ENCODE measurements around the gene FAM168A. TPM values are rescaled to one million over a fixed set of nuclear protein-coding genes. Genes with fewer than 3 reads are reported as not detected.
A peak's percentile ranks its signal among the peaks of the same experiment; 100 is the strongest.

FAM168A gene
- total RNA-seq, 2 experiments from 2014 or later, result 10.1 to 23.7 TPM

GRCh38 chr11:73591743-73592142 lies 6.2 kb downstream of the FAM168A start:
- peak overlapping the region; percentile 30 for H3K27ac ChIP-seq (ENCODE audit: low read depth, low read length, poor library complexity, severe bottlenecking)
- H3K4me3 ChIP-seq (ENCODE audit: low read depth, low read length, poor library complexity, severe bottlenecking), result peak overlapping the region; percentile 34
- H3K4me2 ChIP-seq (ENCODE audit: low read length), result peak overlapping the region; percentile 52
- H3K36me3 ChIP-seq (ENCODE audit: insufficient read depth, low read length), result 0 out of 2 replicates have a peak, but pooled peaks cover 5% of the 10 kb centered on the region
- H4K20me1 ChIP-seq (ENCODE audit: insufficient read depth, low read length), result no peaks in the 10 kb centered on the region; the same call in 1 of the 2 replicates
- H3K9me2 ChIP-seq (ENCODE audit: insufficient read depth, low read length), result no peaks in the 10 kb centered on the region
- intact Hi-C loops (cut with micrococcal nuclease; ENCODE audit: unreplicated experiment), result no loop called here
- H3K79me2 ChIP-seq (ENCODE audit: insufficient read depth, low read depth, low read length), result peaks cover 60% of the 10 kb centered on the region; the same call in 1 of the 2 replicates
- DNase-seq (ENCODE audit: low spot score), result no peak
- no TSS peak for BruUV-seq (replicated peaks)
- TF ChIP-seq EZH2phosphoT487 (IDR thresholded peaks at IDR 0.05; ENCODE audit: borderline replicate concordance, low read depth, low read length) (no peak), CTCF (conservative IDR thresholded peaks at IDR 0.05; ENCODE audit: low read length) (no peak)
- peak overlapping the region; percentile 51 for H2AFZ ChIP-seq (ENCODE audit: low read length)
- ChIA-PET POLR2A (interaction anchor here (0.7 to 1.6 kb wide), 3 partner anchors 11 to 226 kb away, joined by 3 to 5 read pairs (median 5); no protein-coding TSS in a partner anchor), CTCF (ENCODE audit: unreplicated experiment) (no interaction called here)
- H3K9me3 ChIP-seq (ENCODE audit: low read length), result 0 out of 2 replicates have a peak, but pooled peaks cover 8% of the 10 kb centered on the region
- H3K4me1 ChIP-seq (ENCODE audit: insufficient read depth, low read length, poor library complexity, severe bottlenecking), result peaks cover 53% of the 10 kb centered on the region

- Histone ChIP-seq H3K4me2 (ENCODE audit: low read length) (peak overlapping the region; percentile 52), H3K27ac (ENCODE audit: low read depth, low read length, poor library complexity, severe bottlenecking) (no peak overlapping the region), H3K4me1 (ENCODE audit: insufficient read depth, low read length, poor library complexity, severe bottlenecking) (peaks cover 46% of the 10 kb centered on the region), H3K4me3 (ENCODE audit: low read depth, low read length, poor library complexity, severe bottlenecking) (no peak overlapping the region), H3K9me3 (ENCODE audit: low read length) (0 out of 2 replicates have a peak, but pooled peaks cover 8% of the 10 kb centered on the region), H3K9me2 (ENCODE audit: insufficient read depth, low read length) (no peaks in the 10 kb centered on the region), H4K20me1 (ENCODE audit: insufficient read depth, low read length) (no peaks in the 10 kb centered on the region), H3K79me2 (ENCODE audit: insufficient read depth, low read depth, low read length) (peaks cover 52% of the 10 kb centered on the region; the same call in 1 of the 2 replicates), H3K36me3 (ENCODE audit: insufficient read depth, low read length) (0 out of 2 replicates have a peak, but pooled peaks cover 5% of the 10 kb centered on the region), H2AFZ (ENCODE audit: low read length) (peak overlapping the region; percentile 51; the same call in 1 of the 2 replicates)
- intact Hi-C loops (cut with micrococcal nuclease; ENCODE audit: unreplicated experiment), result no loop called here
- POLR2A ChIA-PET, result interaction anchor here (0.6 to 1.6 kb wide), 5 partner anchors 10 to 585 kb away, joined by 3 to 5 read pairs (median 3); no protein-coding TSS in a partner anchor
- BruUV-seq (replicated peaks), result no TSS peak
- CTCF ChIA-PET (ENCODE audit: unreplicated experiment), result no interaction called here
- TF ChIP-seq CTCF (conservative IDR thresholded peaks at IDR 0.05; ENCODE audit: low read length) (no peak), EZH2phosphoT487 (IDR thresholded peaks at IDR 0.05; ENCODE audit: borderline replicate concordance, low read depth, low read length) (no peak)
- DNase-seq (ENCODE audit: low spot score), result no peak
These were observed 6.9 kb downstream of the FAM168A start for GRCh38 chr11:73590991-73591390.

- H3K9me2 ChIP-seq (ENCODE audit: insufficient read depth, low read length), result no peaks in the 10 kb centered on the region
- 0 out of 2 replicates have a peak, but pooled peaks cover 5% of the 10 kb centered on the region for H3K36me3 ChIP-seq (ENCODE audit: insufficient read depth, low read length)
- POLR2A ChIA-PET, result no interaction called here
- H3K4me3 ChIP-seq (ENCODE audit: low read depth, low read length, poor library complexity, severe bottlenecking), result no peak overlapping the region
- no peak for DNase-seq (ENCODE audit: low spot score)
- H3K9me3 ChIP-seq (ENCODE audit: low read length), result 0 out of 2 replicates have a peak, but pooled peaks cover 8% of the 10 kb centered on the region
- peaks cover 20% of the 10 kb centered on the region for H3K4me1 ChIP-seq (ENCODE audit: insufficient read depth, low read length, poor library complexity, severe bottlenecking)
- H2AFZ ChIP-seq (ENCODE audit: low read length), result no peak overlapping the region
- intact Hi-C loops (cut with micrococcal nuclease; ENCODE audit: unreplicated experiment), result no loop called here
- CTCF ChIA-PET (ENCODE audit: unreplicated experiment), result no interaction called here
- no peak overlapping the region for H3K4me2 ChIP-seq (ENCODE audit: low read length)
- no peak overlapping the region for H3K27ac ChIP-seq (ENCODE audit: low read depth, low read length, poor library complexity, severe bottlenecking)
- no peaks in the 10 kb centered on the region for H4K20me1 ChIP-seq (ENCODE audit: insufficient read depth, low read length)
- H3K79me2 ChIP-seq (ENCODE audit: insufficient read depth, low read depth, low read length), result peaks cover 22% of the 10 kb centered on the region; the same call in 1 of the 2 replicates
- no TSS peak for BruUV-seq (replicated peaks)
- TF ChIP-seq EZH2phosphoT487 (IDR thresholded peaks at IDR 0.05; ENCODE audit: borderline replicate concordance, low read depth, low read length) (no peak), CTCF (conservative IDR thresholded peaks at IDR 0.05; ENCODE audit: low read length) (no peak)
These were observed 11.1 kb downstream of the FAM168A start for GRCh38 chr11:73586791-73587190.
